HG02763 (cell line): ENCODE measurements around the gene CNGB1.
"Not testable (repeated sequence)": the region's sequence is repeated elsewhere in the genome, so short reads cannot be mapped to it uniquely, and the experiment has no call there.

Experiments used
- ATAC-seq: cut with Tn5 transposase; IDR thresholded peaks from one replicate; pipeline ENCODE4 v1.9.1; 2021; ENCODE audit warnings: mild to moderate bottlenecking, moderate library complexity; ENCODE audit not compliant: unreplicated experiment

Gene CNGB1

DNA sequence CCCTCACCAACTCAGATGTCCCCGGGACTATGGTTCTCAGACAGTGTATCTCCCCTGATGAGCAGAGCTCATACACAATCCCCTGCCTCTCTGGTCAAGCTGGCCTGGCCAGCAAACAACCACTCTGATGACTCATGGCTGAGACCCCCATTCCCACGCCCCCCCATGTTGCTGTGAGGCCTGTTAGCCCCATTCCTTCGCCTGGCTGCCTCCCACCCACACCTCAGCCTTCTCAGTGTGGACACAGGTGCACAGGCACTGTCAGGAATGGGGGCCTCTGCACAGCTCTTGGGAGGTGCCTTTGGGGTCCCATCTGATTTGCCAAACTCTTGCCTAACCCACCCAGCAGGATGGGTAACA lies 80.2 kb downstream of the CNGB1 start:
- ATAC-seq, result no peak

DNA sequence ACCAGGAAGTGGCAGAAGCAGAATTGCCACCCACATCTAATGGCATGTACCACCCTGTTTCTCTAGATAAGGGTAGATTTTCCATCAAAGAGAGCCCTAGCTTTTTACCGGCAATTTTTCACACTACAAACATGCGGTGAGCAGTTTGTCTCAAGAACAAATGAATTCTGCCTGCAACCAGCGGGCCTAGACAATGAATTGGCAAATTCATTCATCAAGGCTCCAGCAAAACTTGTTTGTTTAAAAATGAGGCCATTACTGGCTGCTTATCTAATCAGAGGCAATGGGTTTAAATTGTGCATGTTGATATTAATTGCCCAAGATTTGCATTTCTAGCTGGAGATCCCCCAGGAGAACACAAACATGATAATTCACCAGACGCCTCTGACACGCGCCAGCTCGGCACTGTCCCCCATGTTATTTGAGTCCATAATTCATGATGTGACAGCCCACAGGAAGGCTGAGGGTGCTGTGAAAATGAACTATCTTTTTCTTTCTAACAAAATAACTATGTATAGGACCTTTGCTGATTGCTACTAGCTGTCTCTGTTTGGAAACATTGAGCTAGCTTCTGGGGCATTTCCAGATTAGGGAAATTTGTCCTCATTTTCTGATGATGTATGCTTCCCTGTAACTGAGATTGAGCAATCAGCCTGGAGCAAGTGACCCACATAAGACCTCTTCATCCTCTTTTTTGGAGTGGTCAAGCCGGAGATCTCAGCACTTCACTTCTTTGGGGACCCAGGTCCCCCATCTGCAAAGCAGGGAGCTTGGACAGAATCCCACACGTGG lies 80.8 kb downstream of the CNGB1 start:
- ATAC-seq, result no peak

DNA sequence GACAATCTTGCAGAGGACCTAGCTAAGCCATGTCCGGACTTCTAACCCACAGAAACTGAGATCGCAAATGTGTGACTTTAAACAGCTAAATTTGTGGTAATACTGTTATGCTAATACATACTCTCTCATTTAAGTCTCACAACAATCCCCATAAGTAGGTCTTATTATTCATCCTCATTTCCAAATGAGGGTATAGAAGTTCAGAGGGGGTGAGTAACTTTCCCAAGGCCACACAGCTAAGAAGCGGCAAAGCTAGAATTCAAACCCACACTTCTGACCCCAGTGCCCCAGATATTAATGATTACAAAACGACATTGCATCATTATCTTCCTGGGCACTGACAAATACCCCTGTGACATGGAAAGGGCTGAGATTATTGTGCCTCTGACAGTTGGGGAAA lies 81.4 kb downstream of the CNGB1 start:
- ATAC-seq, result no peak

DNA sequence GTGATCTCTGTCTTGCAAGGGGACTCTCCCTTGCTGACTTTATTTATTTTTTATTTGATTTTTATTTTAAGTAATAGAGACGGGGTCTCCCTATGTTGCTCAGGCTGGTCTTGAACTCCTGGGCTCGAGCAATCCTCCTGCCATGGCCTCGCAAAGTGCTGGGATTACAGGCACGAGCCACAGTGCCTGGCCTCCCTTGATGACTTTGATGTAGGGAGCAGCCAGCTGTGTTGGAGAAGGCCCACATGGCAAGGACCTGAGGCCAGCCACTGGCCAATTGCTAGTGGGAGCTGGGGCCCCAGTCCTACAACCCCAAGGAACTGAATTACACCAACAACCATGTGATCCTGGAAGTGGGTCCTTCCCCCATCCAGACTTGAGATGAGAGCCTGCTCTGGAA lies 81.8 kb downstream of the CNGB1 start:
- no peak for ATAC-seq

DNA sequence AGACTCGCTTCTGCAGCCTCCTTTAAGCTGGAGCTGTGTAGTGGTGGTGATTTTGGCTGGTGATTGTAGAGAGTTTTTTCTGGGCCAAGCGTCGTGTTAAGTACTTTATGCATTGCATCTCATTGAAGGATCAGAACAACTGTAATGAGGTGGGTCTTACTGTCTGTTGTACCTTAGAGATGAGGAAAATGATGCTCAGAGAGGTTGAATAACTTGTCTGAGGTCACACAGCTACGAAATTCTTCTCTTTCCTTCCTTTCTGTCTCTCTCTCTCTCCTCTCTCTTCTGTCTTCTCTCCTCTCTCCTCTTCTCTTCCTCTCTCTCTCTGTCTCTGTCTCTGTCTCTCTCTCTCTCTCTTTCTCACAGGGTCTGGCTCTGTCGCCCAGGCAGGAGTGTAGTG lies 82.8 kb downstream of the CNGB1 start:
- ATAC-seq, result no peak

DNA sequence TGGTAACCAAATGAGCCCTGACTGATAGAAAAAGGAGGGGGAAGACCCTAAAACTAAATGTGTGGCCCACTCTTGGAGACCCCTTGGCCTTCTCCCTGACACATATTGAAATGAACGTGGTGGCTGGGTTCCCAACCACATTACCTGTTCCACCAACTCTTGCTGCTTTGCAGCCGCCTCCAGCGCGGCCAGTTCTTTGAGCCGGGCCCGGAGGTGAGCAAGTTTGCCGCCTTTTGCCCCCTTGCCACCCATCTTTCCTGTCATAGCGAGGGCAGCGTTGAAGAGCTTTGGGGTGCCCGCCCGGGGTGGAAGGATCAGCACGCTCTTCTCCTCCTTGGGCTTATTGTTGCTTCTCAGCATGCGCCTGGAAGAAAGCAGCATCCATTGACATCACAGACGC lies 83.2 kb downstream of the CNGB1 start:
- ATAC-seq, result no peak

DNA sequence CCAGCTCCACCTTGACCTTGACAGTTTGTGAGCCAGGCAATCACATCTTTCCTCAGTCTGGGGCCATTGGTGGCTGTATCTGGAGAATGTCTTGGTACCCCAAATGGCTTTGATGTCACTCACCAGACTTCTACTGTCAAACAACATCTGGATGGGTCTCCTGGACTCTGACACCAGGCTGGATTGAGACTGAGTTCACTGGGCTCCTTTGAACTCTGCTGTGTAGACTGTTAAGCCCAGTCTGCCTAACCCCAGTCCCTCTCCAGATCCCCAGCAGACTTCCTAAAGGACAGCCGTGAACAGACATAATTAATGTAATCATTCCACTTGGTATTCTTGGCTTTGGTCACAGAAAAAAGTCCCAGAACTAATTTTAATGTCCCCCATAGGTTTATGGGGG lies 84.5 kb downstream of the CNGB1 start:
- ATAC-seq, result no peak

DNA sequence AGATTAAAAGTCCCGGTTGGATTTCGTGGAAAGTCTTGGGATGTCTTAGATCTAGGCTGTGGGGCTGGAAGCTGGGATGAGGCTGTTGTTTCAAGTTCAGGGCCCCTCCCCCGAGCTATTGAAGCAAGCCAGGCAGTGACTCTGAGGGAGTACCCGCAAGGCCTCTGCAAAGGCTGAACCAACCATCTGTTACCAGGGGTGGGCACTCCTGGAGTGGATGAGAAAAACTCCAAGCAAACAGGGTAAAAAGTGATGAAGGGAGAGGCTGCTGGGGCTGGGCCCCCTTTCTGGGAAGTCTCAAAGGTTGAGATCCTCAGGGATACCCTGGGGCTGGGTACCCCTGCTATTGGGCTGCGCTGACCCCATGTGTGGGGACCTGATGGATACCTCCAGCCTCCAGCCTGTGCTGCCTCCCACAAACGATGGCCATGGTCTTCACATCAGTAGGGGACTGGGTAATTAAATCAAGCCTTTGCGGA lies 86.2 kb downstream of the CNGB1 start:
- no peak for ATAC-seq

DNA sequence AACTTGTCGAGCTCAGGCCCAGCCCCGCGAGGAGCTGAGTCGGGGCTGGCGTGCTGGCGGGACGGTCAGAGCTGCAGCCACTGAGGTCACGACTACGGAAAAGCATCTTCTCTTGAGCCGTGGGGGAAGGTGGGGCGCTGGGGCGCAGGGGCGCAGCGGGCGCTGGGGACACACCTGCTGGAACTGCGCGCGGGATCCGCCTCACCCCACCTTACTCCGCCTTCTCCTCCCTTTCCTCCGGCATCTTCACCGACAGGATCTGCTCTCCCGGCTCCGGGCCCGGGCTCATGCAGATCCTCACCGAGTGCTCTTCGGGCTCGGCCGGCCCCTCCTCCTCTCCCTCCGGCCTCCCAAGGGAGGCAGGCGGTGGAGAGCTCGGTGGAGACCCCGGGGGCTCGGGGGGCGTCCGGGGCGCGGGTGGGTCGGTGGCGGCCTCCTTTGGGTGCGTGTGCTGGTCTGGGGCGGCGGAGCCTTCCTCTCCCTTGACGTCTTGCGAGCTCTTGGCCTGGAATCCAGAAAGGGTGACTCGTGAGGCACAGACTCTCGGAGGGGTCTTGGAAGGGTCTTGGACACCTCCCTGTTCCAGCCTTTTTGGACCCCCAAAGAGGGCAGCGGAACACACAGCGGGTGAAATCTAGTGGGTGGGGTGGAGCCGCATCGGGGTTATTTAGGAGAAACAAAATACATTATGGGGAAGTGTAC lies 86.8 kb downstream of the CNGB1 start:
- no peak for ATAC-seq

DNA sequence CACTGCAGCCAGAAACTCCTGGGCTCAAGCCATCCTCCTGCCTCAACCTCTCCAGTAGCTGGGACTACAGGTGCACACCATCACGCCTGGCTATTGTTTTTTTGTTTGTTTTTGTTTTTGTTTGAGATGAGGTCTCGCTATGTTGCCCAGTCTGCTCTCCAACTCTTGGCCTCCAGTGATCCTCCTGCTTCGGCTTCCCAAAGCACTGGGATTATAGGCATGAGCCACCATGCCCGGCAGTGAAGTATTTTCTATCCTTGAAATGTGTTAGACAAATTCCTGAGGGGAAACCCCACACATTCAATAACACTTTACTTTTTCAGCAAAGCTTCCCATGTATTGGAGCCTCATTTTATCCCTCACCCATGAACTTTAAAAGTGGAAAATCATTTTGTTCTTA lies 87.4 kb downstream of the CNGB1 start:
- no peak for ATAC-seq

DNA sequence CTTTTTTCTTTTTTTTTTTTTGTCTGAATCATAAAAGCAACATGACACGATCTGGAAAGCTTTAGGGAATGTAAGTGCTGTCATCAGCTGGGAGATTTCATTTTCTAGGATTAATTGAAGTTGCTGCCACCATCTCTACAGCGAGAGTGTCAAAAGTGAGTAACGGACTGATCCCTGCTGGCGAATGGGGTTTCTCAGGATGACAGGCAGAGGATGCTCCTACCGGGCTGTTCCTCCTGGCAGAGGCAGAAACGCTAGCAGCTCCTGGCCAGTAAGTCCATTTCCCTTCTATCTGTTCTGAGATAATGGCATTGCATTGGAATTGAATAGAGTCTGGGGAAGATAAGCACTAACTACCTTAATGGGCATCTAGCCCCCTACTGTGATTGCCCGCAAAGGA lies 88.1 kb downstream of the CNGB1 start:
- ATAC-seq, result no peak

DNA sequence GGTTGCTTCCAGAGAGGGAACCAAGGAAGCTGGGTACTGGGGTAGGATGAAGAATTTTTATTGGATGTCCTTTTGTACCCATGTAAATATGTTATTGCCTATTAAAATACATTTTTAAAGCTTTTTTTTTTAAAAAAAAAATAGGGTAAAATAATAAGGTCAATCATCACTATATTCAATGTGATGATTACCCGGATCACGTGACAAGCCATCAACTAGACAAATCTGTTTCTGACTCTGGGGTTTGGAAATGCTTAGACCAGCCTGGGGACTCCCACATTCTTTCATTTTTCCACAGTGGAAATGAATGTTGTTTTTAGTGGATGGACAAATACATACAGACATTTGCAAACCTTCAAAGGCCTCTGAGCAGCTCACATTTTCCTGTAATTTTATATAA lies 88.7 kb downstream of the CNGB1 start:
- ATAC-seq, result no peak

DNA sequence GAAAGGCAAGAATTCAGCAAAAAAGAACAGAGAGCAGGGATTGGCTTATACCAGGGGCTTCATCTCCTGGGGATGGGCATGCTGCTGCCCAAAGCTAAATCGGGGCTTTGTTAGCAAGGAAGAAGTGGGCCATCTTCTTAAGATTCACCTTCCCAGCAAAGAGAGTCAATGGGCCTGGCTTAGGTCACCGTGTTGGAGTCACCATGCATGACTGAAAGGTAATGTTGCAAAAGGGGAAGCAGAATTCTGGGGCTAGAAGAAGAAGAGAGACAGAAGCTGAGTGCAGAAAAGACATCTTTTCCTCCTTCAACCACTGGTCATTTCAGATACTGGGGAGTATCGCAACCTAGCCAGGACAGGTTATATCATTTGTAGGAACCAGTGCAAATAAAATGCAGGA lies 92.3 kb downstream of the CNGB1 start:
- ATAC-seq, result no peak

DNA sequence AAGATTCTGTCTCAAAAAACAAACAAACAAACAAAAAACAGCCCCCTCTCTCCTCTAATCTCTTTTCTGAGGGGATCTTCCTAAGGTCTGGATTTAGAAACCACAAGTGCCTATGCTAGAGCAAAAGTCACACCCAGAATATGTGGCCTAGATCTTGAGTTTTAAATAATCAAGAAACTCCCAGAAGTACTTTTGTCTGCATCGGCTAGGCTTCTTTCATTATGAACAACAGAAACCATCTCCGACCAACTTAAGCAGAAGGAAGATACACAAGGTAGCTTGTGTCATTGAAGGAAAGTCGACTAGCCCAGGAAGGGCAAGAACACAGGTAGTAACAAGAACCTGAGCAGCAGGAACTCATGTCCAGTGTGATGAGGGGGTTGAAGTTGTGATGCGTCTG lies 94.7 kb downstream of the CNGB1 start:
- no peak for ATAC-seq

DNA sequence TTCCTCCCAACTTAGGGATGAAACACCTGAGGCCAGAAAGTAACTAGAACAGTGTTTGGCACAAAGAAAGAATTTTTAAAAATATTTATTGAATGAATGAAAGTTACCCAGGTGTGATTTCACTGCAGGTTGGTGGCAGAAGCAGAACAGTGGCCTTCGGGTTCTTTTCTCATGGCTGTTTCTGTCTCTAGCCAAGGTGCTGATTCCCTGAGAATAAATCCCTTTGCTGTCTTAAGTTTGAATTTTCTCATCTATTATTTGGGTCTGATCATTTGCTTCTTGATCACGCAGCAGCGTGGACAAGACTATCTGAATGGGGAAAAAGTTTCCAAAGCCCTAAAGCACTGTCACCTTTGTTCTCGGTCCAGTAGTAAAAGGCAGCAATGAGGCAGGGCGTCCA lies 95.6 kb downstream of the CNGB1 start:
- no peak for ATAC-seq

DNA sequence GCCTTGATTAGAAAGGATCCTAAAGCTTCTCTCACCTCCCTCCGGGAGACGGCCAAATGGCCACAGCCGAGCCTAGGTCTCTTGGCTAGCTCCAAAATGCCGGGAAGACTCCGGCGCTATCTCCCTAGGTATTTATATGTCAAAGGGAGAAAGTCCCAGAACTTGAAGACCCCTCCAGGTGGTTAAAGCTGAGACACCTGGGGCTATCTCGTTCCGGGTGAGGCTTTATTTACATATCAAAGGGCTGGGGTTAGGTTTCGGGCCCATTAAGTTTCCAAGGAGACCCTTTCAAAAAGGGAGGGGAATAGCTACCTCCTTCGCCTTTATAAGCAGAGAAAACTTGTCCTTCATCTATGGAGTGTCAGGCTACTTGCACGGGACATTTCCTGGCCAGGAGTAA lies 97.7 kb downstream of the CNGB1 start:
- no peak for ATAC-seq

DNA sequence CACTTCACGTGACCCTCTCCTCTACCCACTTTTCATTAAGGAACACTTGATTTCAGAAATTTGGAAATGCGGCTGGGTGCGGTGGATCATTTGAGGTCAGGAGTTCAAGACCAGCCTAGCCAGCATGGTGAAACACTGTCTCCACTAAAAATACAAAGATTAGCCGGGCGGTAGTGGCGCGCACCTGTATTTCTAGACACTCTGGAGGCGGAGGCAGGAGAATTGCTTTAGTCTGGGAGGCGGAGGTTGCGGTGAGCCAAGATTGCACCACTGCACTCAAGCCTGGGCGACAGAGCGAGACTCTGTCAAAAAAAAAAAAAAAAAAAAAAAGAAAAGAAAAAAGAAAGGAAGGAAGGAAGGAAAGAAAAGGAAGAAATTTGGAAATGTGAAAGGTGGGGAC lies 98.2 kb downstream of the CNGB1 start:
- ATAC-seq, result not testable (repeated sequence)

DNA sequence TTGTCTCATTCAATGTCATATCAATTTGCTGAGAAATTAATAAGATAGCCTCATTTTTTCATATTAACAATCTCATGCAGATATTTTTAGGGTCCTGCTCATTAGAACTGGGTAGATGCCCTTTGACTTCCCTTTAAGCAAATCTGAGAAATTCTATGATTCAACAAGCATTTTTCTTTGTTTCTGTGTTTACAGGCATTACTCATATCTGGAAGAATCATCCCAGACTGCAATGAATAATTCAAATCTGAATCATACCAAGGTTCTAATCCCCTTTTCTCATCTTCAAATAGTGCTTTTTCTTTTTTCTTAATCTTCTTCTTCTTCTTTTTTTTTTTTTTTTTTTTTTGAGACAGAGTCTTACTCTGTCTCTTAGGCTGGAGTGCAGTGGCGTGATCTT lies 99.5 kb downstream of the CNGB1 start:
- ATAC-seq, result no peak

DNA sequence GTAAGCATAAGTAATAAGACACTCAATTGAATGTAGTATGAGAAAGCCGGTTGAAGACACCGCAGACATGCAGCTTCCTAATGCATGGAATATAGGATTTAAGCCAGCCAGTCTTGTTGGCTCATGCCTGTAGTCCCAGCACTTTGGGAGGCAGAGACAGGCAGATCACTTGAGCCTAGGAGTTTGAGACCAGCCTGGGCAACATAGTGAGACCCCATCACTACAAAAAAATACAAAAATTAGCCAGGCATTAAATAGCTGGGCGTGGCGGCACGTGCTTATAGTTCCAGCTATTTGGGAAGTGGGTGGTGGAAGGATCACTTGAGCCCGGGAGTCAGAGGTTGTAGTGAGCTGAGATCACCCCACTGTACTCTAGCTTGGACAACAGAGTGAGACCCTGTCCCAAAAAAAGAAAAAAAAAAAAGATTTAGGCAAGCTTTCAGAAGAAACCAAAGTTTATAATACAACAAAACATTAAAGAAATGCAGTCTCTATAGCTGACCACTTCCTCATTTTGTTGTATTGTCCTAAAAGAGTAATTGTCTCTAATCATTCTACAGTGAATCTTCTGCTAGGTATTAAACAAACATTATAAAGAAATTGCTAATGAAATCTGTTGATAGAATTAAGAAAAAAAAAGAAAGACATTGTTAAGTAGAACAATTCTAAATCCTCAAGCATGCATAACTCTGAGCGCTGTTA lies 100.0 kb downstream of the CNGB1 start:
- ATAC-seq, result no peak

DNA sequence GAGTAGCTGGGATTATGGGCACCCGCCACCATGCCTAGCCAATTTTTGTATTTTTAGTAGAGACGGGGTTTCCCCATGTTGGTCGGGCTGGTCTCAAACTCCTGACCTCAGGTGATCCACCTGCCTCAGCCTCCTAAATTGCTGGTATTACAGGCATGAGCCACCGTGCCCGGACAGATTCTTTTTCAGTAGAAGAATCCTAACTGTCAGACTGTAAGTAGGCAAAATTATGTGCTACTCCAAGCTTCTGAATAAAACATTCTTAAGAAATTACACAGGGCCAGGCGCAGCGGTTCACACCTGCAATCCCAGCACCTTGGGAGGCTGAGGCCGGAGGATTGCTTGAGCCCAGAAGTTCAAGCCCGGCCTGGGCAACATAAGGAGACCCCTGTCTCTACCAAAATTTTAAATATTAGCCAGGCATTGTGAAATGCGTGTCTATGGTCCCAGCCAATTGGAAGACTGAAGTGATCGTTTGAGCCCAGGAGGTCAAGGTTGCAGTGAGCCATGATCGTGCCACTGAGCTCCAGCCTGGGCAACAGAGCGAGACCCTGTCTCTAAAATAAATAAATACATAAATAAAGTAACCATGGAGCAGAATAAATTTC lies 101.9 kb downstream of the CNGB1 start:
- no peak for ATAC-seq

DNA sequence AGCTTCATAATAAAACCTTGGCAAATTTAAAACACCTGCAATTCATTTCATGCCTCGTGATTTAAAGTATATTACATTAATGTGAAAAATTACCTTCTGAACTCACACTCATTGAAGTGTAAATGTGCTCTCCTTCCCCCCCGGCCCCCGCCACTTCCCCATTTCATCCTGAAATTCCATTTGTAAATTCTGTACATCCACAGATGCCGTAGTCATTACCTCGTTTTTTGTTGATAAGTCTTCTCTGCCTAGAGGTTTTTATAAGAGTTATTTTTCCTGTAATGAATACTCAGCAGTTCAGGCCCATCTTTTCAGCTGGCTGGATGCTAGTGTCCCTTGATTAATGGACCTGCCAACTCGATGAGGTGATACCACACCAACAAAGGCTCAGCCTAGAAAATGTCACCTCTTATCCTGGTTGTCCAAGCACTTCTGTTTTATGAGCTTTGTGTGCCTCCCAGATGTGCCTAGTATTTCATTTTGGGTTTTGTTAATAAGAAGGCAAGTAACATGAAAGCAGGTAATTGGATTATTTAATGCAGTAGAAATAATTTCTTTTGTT lies 103.8 kb downstream of the CNGB1 start:
- no peak for ATAC-seq
